T-helper 2 cell treated with Interferon-gamma antibody and Interleukin-4, amounts not matched to agents 5 μg/mL and 100 μg/mL, for 36 hours (primary cell): ENCODE data around the gene C3orf52.
"Not testable (repeated sequence)": the region's sequence is repeated elsewhere in the genome, so short reads cannot be mapped to it uniquely, and the experiment has no call there.

Experiments
- DNase-seq: peaks from one replicate; pipeline ENCODE4 v3.0.0; 2021; ENCODE audit warnings: low spot score
- H3K27ac Mint-ChIP-seq: one replicate; pipeline ENCODE4 v1.8.0; 2021; ENCODE audit warnings: mild to moderate bottlenecking, mixed read lengths
- H3K27me3 Mint-ChIP-seq: one replicate; pipeline ENCODE4 v1.8.0; 2021; ENCODE audit warnings: low read depth, mixed read lengths
- H3K36me3 Mint-ChIP-seq: one replicate; pipeline ENCODE4 v1.8.0; 2021; ENCODE audit warnings: low read depth, mixed read lengths
- H3K4me1 Mint-ChIP-seq: one replicate; pipeline ENCODE4 v1.8.0; 2021; ENCODE audit warnings: low read depth, mixed read lengths
- H3K4me3 Mint-ChIP-seq: one replicate; pipeline ENCODE4 v1.8.0; 2022; ENCODE audit warnings: mild to moderate bottlenecking, moderate library complexity, mixed read lengths
- H3K9me3 Mint-ChIP-seq: one replicate; pipeline ENCODE4 v1.8.0; 2021; ENCODE audit warnings: mixed read lengths

C3orf52 gene

GRCh38 chr3:112086076-112086854 lies at the start of gene C3orf52:
C3orf52 (plus strand) TSS chr3:112086389; CDS start chr3:112086408, 19 bp downstream.
- no peaks in the 10 kb centered on the region for H3K27me3 Mint-ChIP-seq

GRCh38 chr3:112037194-112037593 lies 49.0 kb upstream of the C3orf52 start:
- H3K4me3 Mint-ChIP-seq, H3K27ac Mint-ChIP-seq, H3K4me1 Mint-ChIP-seq, DNase-seq, H3K9me3 Mint-ChIP-seq, H3K36me3 Mint-ChIP-seq: not testable (repeated sequence)
- peaks cover 15% of the 10 kb centered on the region for H3K27me3 Mint-ChIP-seq

More at GRCh38 chr3:112086076-112086854, at the start of gene C3orf52:
- peak; percentile 81 for DNase-seq
- Mint-ChIP-seq H3K27ac (peak within 1 kb of the TSS; percentile 78), H3K4me3 (peak within 1 kb of the TSS; percentile 91), H3K9me3 (no peaks in the 10 kb centered on the region), H3K4me1 (peaks cover 45% of the 10 kb centered on the region), H3K36me3 (no peaks in the 10 kb centered on the region)

- Mint-ChIP-seq H3K4me3 (no peak overlapping the region), H3K9me3 (no peaks in the 10 kb centered on the region), H3K4me1 (no peaks in the 10 kb centered on the region), H3K27me3 (peaks cover 5% of the 10 kb centered on the region), H3K27ac (no peak overlapping the region), H3K36me3 (no peaks in the 10 kb centered on the region)
- no peak for DNase-seq
Observed at GRCh38 chr3:112038863-112039262, 47.3 kb upstream of the C3orf52 start.

- Mint-ChIP-seq H3K27me3 (peaks cover 2% of the 10 kb centered on the region), H3K27ac (no peak overlapping the region), H3K9me3 (no peaks in the 10 kb centered on the region), H3K36me3 (no peaks in the 10 kb centered on the region), H3K4me1 (no peaks in the 10 kb centered on the region), H3K4me3 (no peak overlapping the region)
- no peak for DNase-seq
Observed at GRCh38 chr3:112041321-112041720, 44.9 kb upstream of the C3orf52 start.

- no peak for DNase-seq
- Mint-ChIP-seq H3K4me3 (no peak overlapping the region), H3K36me3 (no peaks in the 10 kb centered on the region), H3K27me3 (peaks cover 2% of the 10 kb centered on the region), H3K9me3 (no peaks in the 10 kb centered on the region), H3K27ac (no peak overlapping the region), H3K4me1 (peaks cover 4% of the 10 kb centered on the region)
Observed at GRCh38 chr3:112042842-112043280, 43.3 kb upstream of the C3orf52 start.

GRCh38 chr3:112043621-112044201 lies 42.5 kb upstream of the C3orf52 start:
- H3K9me3 Mint-ChIP-seq, result no peaks in the 10 kb centered on the region
- no peaks in the 10 kb centered on the region for H3K36me3 Mint-ChIP-seq
- peaks cover 4% of the 10 kb centered on the region for H3K4me1 Mint-ChIP-seq
- peaks cover 2% of the 10 kb centered on the region for H3K27me3 Mint-ChIP-seq
- no peak overlapping the region for H3K27ac Mint-ChIP-seq
- peak; percentile 35 for DNase-seq
- no peak overlapping the region for H3K4me3 Mint-ChIP-seq

GRCh38 chr3:112046599-112046998 lies 39.6 kb upstream of the C3orf52 start:
- Mint-ChIP-seq H3K27ac (no peak overlapping the region), H3K27me3 (no peaks in the 10 kb centered on the region), H3K4me3 (no peak overlapping the region), H3K9me3 (no peaks in the 10 kb centered on the region), H3K36me3 (no peaks in the 10 kb centered on the region), H3K4me1 (peaks cover 4% of the 10 kb centered on the region)
- no peak for DNase-seq

- no peak overlapping the region for H3K4me3 Mint-ChIP-seq
- no peaks in the 10 kb centered on the region for H3K36me3 Mint-ChIP-seq
- H3K27me3 Mint-ChIP-seq, result peaks cover 2% of the 10 kb centered on the region
- DNase-seq, result no peak
- no peak overlapping the region for H3K27ac Mint-ChIP-seq
- H3K9me3 Mint-ChIP-seq, result no peaks in the 10 kb centered on the region
- peaks cover 4% of the 10 kb centered on the region for H3K4me1 Mint-ChIP-seq
Observed at GRCh38 chr3:112047264-112047663, 38.9 kb upstream of the C3orf52 start.

GRCh38 chr3:112048911-112049310 lies 37.3 kb upstream of the C3orf52 start:
- Mint-ChIP-seq H3K36me3 (no peaks in the 10 kb centered on the region), H3K4me1 (peaks cover 6% of the 10 kb centered on the region), H3K4me3 (no peak overlapping the region), H3K27ac (no peak overlapping the region), H3K27me3 (peaks cover 2% of the 10 kb centered on the region), H3K9me3 (no peaks in the 10 kb centered on the region)
- no peak for DNase-seq

- Mint-ChIP-seq H3K36me3 (no peaks in the 10 kb centered on the region), H3K4me3 (no peak overlapping the region), H3K4me1 (peaks cover 21% of the 10 kb centered on the region), H3K9me3 (no peaks in the 10 kb centered on the region), H3K27ac (no peak overlapping the region), H3K27me3 (peaks cover 2% of the 10 kb centered on the region)
- no peak for DNase-seq
Observed at GRCh38 chr3:112053229-112053628, 33.0 kb upstream of the C3orf52 start.

- DNase-seq, result peak; percentile 51
- H3K36me3 Mint-ChIP-seq, result no peaks in the 10 kb centered on the region
- peak overlapping the region; percentile 25 for H3K4me3 Mint-ChIP-seq
- H3K27me3 Mint-ChIP-seq, result peaks cover 2% of the 10 kb centered on the region
- H3K4me1 Mint-ChIP-seq, result peaks cover 21% of the 10 kb centered on the region
- no peak overlapping the region for H3K27ac Mint-ChIP-seq
- peaks cover 4% of the 10 kb centered on the region for H3K9me3 Mint-ChIP-seq
Observed at GRCh38 chr3:112056451-112056929, 29.7 kb upstream of the C3orf52 start.

- Mint-ChIP-seq H3K27me3 (no peaks in the 10 kb centered on the region), H3K4me1 (peaks cover 21% of the 10 kb centered on the region), H3K36me3 (no peaks in the 10 kb centered on the region), H3K4me3 (no peak overlapping the region), H3K27ac (no peak overlapping the region), H3K9me3 (peaks cover 4% of the 10 kb centered on the region)
- DNase-seq, result no peak
Observed at GRCh38 chr3:112059497-112059896, 26.7 kb upstream of the C3orf52 start.

- no peaks in the 10 kb centered on the region for H3K36me3 Mint-ChIP-seq
- DNase-seq, result no peak
- peaks cover 21% of the 10 kb centered on the region for H3K4me1 Mint-ChIP-seq
- no peaks in the 10 kb centered on the region for H3K27me3 Mint-ChIP-seq
- H3K27ac Mint-ChIP-seq, result no peak overlapping the region
- H3K9me3 Mint-ChIP-seq, result peaks cover 4% of the 10 kb centered on the region
- no peak overlapping the region for H3K4me3 Mint-ChIP-seq
Observed at GRCh38 chr3:112061152-112061551, 25.0 kb upstream of the C3orf52 start.

- DNase-seq, result peak; percentile 66
- peaks cover 10% of the 10 kb centered on the region for H3K36me3 Mint-ChIP-seq
- H3K4me3 Mint-ChIP-seq, result peak overlapping the region; percentile 78
- H3K27ac Mint-ChIP-seq, result peak overlapping the region; percentile 82
- H3K9me3 Mint-ChIP-seq, result peaks cover 22% of the 10 kb centered on the region
- H3K27me3 Mint-ChIP-seq, result peaks cover 13% of the 10 kb centered on the region
- peaks cover 36% of the 10 kb centered on the region for H3K4me1 Mint-ChIP-seq
Observed at GRCh38 chr3:112072387-112073060, 13.7 kb upstream of the C3orf52 start.
